Stimulated activated naive CD4-positive, alpha-beta T cell treated with Interleukin-2 at 50 U/mL for 16 hours (primary cell): Measurements from ENCODE around the gene NEK5.
A peak's percentile ranks its signal among the peaks of the same experiment; 100 is the strongest.
"Not testable (repeated sequence)": the region's sequence is repeated elsewhere in the genome, so short reads cannot be mapped to it uniquely, and the experiment has no call there.

Source experiments
- DNase-seq: peaks from one replicate; lab custom pipeline; 2025; lab: John Stamatoyannopoulos, UW

Gene NEK5

GRCh38 chr13:52128714-52129700, at the start of gene NEK5:
Gene NEK5 (minus strand): TSS chr13:52129073. CDS start chr13:52127482, 1,591 bp downstream.
- DNase-seq = peak; percentile 42

GRCh38 chr13:52177276-52177675, 48.4 kb upstream of the NEK5 start:
- no peak for DNase-seq

GRCh38 chr13:52173970-52174369, 45.1 kb upstream of the NEK5 start:
- not testable (repeated sequence) for DNase-seq

GRCh38 chr13:52173373-52173772, 44.5 kb upstream of the NEK5 start:
- DNase-seq = no peak

GRCh38 chr13:52171686-52172085, 42.8 kb upstream of the NEK5 start:
- DNase-seq = not testable (repeated sequence)

GRCh38 chr13:52170828-52171391, 42.0 kb upstream of the NEK5 start:
- not testable (repeated sequence) for DNase-seq

GRCh38 chr13:52169839-52170238, 41.0 kb upstream of the NEK5 start:
- DNase-seq = no peak

- DNase-seq = no peak
Observed at GRCh38 chr13:52165411-52165810, 36.5 kb upstream of the NEK5 start.

GRCh38 chr13:52164989-52165388, 36.1 kb upstream of the NEK5 start:
- DNase-seq = no peak

- DNase-seq = not testable (repeated sequence)
Observed at GRCh38 chr13:52163878-52164277, 35.0 kb upstream of the NEK5 start.

GRCh38 chr13:52162279-52163101, 33.6 kb upstream of the NEK5 start:
- no peak for DNase-seq

- no peak for DNase-seq
Observed at GRCh38 chr13:52161181-52161646, 32.3 kb upstream of the NEK5 start.

GRCh38 chr13:52160506-52160905, 31.6 kb upstream of the NEK5 start:
- no peak for DNase-seq

GRCh38 chr13:52160053-52160452, 31.2 kb upstream of the NEK5 start:
- no peak for DNase-seq

- DNase-seq = peak; percentile 62
Observed at GRCh38 chr13:52159159-52159982, 30.5 kb upstream of the NEK5 start, which contains the start of gene NEK3. Gene NEK3 (minus strand): TSS chr13:52159597. CDS start chr13:52156191, 3,406 bp downstream.

GRCh38 chr13:52158629-52159158, 29.8 kb upstream of the NEK5 start:
- no peak for DNase-seq

GRCh38 chr13:52156724-52157261, 27.9 kb upstream of the NEK5 start:
- DNase-seq = no peak

- DNase-seq = no peak
Observed at GRCh38 chr13:52155177-52155576, 26.3 kb upstream of the NEK5 start.

GRCh38 chr13:52147225-52147624, 18.4 kb upstream of the NEK5 start:
- no peak for DNase-seq

GRCh38 chr13:52141299-52141698, 12.4 kb upstream of the NEK5 start:
- no peak for DNase-seq

- DNase-seq = no peak
Observed at GRCh38 chr13:52137489-52137888, 8.6 kb upstream of the NEK5 start.
